Breast epithelium (tissue), 4 donors: ENCODE measurements around the gene CHRNA1. TPM values are rescaled to one million over a fixed set of nuclear protein-coding genes. Genes with fewer than 3 reads are reported as not detected.

Source experiments
- DNase-seq, 2 donors: peaks; one replicate each; pipeline ENCODE4 v3.0.0-alpha.2; 2019; ENCODE audit warnings: low spot score in 2 of 2
- H3K27ac ChIP-seq, 2 donors: fragments of 200-600 bp; sonication (generic) in 1 of 2; one replicate each; pipeline ENCODE4 v1.5.1; 2016 to 2019; ENCODE audit warnings: mild to moderate bottlenecking in 1 of 2
- H3K27me3 ChIP-seq, 2 donors: fragments of 200-600 bp; sonication (generic) in 1 of 2; one replicate each; pipeline versions ENCODE4 v1.5.1 to v1.6.0; 2017 to 2019; ENCODE audit warnings: control low read depth in 1 of 2, mild to moderate bottlenecking in 1 of 2
- H3K36me3 ChIP-seq: fragments of 200-600 bp; one replicate; pipeline ENCODE4 v1.5.1; 2019
- H3K4me1 ChIP-seq, 2 donors: fragments of 200-600 bp; sonication (generic); one replicate each; pipeline ENCODE4 v1.5.1; 2016 to 2019; ENCODE audit warnings: control low read depth in 1 of 2
- H3K4me3 ChIP-seq, 3 donors: fragments of 200-600 bp; sonication (generic); 1 replicate in 2 of 3; 2 replicates in 1 of 3; pipeline ENCODE4 v1.5.1; 2016 to 2019; ENCODE audit warnings: mild to moderate bottlenecking in 3 of 3, moderate library complexity in 2 of 3
- H3K9me3 ChIP-seq, 2 donors: fragments of 200-600 bp; sonication (generic) in 1 of 2; one replicate each; pipeline ENCODE4 v1.5.1; 2016 to 2019; ENCODE audit warnings: control low read depth in 1 of 2
- POLR2A ChIP-seq: fragments of 450-650 bp; IDR thresholded peaks from one replicate; pipeline ENCODE4 v1.6.1; 2016; ENCODE audit warnings: antibody characterized with exemption, mild to moderate bottlenecking, moderate library complexity
- POLR2AphosphoS5 ChIP-seq, 3 donors: sonication (generic); formaldehyde crosslinking; IDR thresholded peaks; one replicate each; pipeline ENCODE4 v1.6.1; 2017; ENCODE audit warnings: antibody characterized with exemption in 3 of 3
- intact Hi-C: fragments of 100-400 bp; cut with DNase I; formaldehyde crosslinking; loops from one replicate; pipeline ENCODE4 v1.15.1; 2023; ENCODE audit warnings: low total_unique reads
- total RNA-seq, 3 donors: library from RNA; depleted of rRNA; stranded (reverse); fragments of >200 nt; gene quantifications; one replicate each; pipeline ENCODE4 v1.1.0, GENCODE V29; 2016
- TF ChIP-seq, protein P1 (sequence below), 3 donors: fragments of 450-650 bp; IDR thresholded peaks; one replicate each; pipeline ENCODE4 v1.5.1; 2016 to 2017; ENCODE audit warnings: antibody characterized with exemption in 3 of 3, mild to moderate bottlenecking in 3 of 3, moderate library complexity in 3 of 3

The CHRNA1 gene
- total RNA-seq, 3 donors from 2014 or later = 8.2 TPM; not detected in 2

DNA sequence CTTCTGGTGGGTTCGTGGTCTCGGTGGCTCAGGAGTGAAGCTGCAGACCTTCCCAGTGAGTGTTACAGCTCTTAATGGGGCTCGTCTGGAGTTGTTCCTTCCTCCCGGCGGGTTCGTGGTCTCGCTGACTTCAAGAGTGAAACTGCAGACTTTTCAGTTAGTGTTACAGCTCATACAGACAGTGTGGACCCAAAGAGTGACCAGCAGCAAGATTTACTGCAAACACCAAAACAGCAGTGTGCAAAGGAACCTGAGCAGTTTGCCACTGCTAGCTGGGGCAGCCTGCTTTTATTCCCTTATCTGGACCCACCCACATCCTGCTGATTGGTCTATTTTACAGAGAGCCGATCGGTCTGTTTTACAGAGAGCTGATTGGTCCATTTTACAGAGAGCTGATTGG is 55.6 kb downstream of the CHRNA1 start:
- intact Hi-C loops = no loop called here
- Histone ChIP-seq H3K4me3 (no peak overlapping the region), H3K27ac (no peak overlapping the region), H3K9me3 (peaks cover 0 to 3% of the 10 kb centered on the region in 2 donors), H3K4me1 (no peaks in the 10 kb centered on the region), H3K36me3 (no peaks in the 10 kb centered on the region), H3K27me3 (no peaks in the 10 kb centered on the region)
- TF ChIP-seq, protein P1, sequence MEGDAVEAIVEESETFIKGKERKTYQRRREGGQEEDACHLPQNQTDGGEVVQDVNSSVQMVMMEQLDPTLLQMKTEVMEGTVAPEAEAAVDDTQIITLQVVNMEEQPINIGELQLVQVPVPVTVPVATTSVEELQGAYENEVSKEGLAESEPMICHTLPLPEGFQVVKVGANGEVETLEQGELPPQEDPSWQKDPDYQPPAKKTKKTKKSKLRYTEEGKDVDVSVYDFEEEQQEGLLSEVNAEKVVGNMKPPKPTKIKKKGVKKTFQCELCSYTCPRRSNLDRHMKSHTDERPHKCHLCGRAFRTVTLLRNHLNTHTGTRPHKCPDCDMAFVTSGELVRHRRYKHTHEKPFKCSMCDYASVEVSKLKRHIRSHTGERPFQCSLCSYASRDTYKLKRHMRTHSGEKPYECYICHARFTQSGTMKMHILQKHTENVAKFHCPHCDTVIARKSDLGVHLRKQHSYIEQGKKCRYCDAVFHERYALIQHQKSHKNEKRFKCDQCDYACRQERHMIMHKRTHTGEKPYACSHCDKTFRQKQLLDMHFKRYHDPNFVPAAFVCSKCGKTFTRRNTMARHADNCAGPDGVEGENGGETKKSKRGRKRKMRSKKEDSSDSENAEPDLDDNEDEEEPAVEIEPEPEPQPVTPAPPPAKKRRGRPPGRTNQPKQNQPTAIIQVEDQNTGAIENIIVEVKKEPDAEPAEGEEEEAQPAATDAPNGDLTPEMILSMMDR (IDR thresholded peaks at IDR 0.05) = no peak
- no peak for TF ChIP-seq POLR2AphosphoS5 (IDR thresholded peaks at IDR 0.05)
- DNase-seq = no peak

DNA sequence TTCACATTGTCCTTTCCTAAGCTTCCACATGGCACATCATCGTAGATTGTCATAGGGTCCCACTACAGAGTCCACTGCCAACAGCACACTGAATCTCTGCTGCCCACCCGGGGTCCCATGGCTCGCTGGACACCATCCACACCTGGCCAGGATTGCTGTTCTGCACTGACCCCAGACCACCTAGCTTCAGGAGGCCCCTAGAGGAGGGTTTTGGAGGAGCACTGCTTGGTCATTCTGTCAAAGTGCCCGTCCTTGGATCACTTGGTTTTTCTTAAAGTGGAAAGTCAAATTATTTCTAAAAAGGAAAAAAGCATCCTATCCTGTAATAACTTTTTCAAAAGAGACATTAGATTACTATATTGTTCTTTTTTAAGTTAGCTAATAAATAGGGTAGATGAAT is 59.0 kb downstream of the CHRNA1 start:
- intact Hi-C loops = no loop called here
- no peak for DNase-seq
- no peak for TF ChIP-seq POLR2AphosphoS5 (IDR thresholded peaks at IDR 0.05)
- no peak for TF ChIP-seq POLR2A
- TF ChIP-seq, protein P1 (IDR thresholded peaks at IDR 0.05) = no peak
- H3K4me1 ChIP-seq = no peaks in the 10 kb centered on the region
- H3K27me3 ChIP-seq = no peaks in the 10 kb centered on the region
- peaks cover 0 to 3% of the 10 kb centered on the region in 2 donors for H3K9me3 ChIP-seq
- no peak overlapping the region for H3K27ac ChIP-seq
- no peak overlapping the region for H3K4me3 ChIP-seq
- no peaks in the 10 kb centered on the region for H3K36me3 ChIP-seq

DNA sequence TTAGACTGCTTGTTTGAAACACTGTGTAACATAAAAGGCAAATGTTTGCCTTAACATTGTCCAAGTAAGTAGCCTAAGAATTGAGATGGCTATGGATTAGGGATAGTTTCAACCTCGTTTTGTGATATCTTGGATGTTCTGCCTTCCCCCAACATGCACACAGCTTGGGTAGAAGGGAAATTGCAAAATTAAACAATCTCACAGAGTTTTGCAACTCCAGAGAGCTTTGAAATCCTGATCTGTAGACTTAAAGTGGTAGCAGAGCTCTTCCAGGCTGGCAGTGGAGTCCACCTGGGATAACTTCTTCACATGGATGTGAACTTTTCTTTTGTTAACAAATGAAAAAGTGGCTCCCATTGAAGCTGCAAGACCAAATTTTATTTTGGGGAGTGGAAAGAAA is 59.6 kb downstream of the CHRNA1 start:
- no peaks in the 10 kb centered on the region for H3K27me3 ChIP-seq
- intact Hi-C loops = no loop called here
- no peak for TF ChIP-seq POLR2AphosphoS5 (IDR thresholded peaks at IDR 0.05)
- TF ChIP-seq, protein P1 (IDR thresholded peaks at IDR 0.05) = no peak
- H3K36me3 ChIP-seq = no peaks in the 10 kb centered on the region
- H3K27ac ChIP-seq = no peak overlapping the region
- no peak for DNase-seq
- H3K9me3 ChIP-seq = peaks cover 0 to 2% of the 10 kb centered on the region in 2 donors
- H3K4me3 ChIP-seq = no peak overlapping the region
- no peaks in the 10 kb centered on the region for H3K4me1 ChIP-seq

DNA sequence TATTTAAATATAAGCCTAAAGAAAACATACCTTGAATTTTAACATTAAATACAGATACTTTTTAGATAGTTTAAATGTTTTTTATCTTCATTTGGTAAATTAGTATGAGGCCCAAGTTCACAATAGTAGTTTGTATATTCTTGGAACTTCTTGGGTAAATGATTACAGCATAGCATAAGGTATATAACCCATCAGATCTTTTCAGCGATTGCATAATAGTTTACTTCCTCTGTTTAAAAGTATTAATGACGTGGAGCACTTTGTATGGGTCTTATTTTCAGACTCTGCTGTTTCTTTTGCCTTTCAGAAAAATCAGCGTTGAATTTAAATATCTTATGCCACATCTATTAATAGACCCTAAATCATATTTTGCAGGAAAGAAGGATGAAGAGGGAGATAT is 60.2 kb downstream of the CHRNA1 start:
- intact Hi-C loops = no loop called here
- H3K9me3 ChIP-seq = no peaks in the 10 kb centered on the region
- no peaks in the 10 kb centered on the region for H3K4me1 ChIP-seq
- no peak overlapping the region for H3K27ac ChIP-seq
- no peak for TF ChIP-seq POLR2AphosphoS5 (IDR thresholded peaks at IDR 0.05)
- TF ChIP-seq, protein P1 (IDR thresholded peaks at IDR 0.05) = no peak
- no peak for TF ChIP-seq POLR2A
- H3K36me3 ChIP-seq = no peaks in the 10 kb centered on the region
- DNase-seq = no peak
- no peaks in the 10 kb centered on the region for H3K27me3 ChIP-seq
- no peak overlapping the region for H3K4me3 ChIP-seq

DNA sequence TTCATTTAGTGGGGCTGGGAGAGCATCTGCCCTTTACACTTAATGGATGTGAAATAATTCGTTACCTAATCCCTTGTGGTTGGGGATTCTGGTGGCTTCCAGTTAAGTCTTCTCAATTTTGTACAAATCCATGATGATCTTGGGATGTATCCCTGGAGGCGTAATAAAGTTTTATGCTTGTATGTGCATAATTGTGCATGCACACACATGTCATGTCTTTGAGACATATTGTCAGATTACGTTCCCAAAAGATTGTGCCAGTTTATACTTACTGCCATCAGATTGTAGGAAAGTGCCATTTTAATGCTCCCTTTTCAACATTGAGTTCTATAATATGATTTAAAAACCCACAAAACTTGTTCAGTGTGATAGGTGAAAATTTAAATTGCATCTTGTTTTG is 60.8 kb downstream of the CHRNA1 start:
- H3K27me3 ChIP-seq = no peaks in the 10 kb centered on the region
- TF ChIP-seq POLR2AphosphoS5 (IDR thresholded peaks at IDR 0.05) (no peak), POLR2A (no peak)
- TF ChIP-seq, protein P1 (IDR thresholded peaks at IDR 0.05) = no peak
- H3K9me3 ChIP-seq = no peaks in the 10 kb centered on the region
- no peak for DNase-seq
- H3K4me3 ChIP-seq = no peak overlapping the region
- no peak overlapping the region for H3K27ac ChIP-seq
- H3K36me3 ChIP-seq = no peaks in the 10 kb centered on the region
- intact Hi-C loops = no loop called here
- no peaks in the 10 kb centered on the region for H3K4me1 ChIP-seq
